Stromal cell of bone marrow (primary cell): Measurements from ENCODE around the gene ASB4.
A peak's percentile ranks its signal among the peaks of the same experiment; 100 is the strongest.
"Not testable (repeated sequence)": the region's sequence is repeated elsewhere in the genome, so short reads cannot be mapped to it uniquely, and the experiment has no call there.

Experiments used
- DNase-seq: peaks from one replicate; pipeline ENCODE4 v3.0.0-alpha.2; 2012; ENCODE audit warnings: low read depth

The ASB4 gene

GRCh38 chr7:95478272-95479037 is 7.3 kb upstream of the ASB4 start:
- DNase-seq = peak; percentile 21

GRCh38 chr7:95479992-95480624 is 5.6 kb upstream of the ASB4 start:
- no peak for DNase-seq

GRCh38 chr7:95481271-95482165 is 4.2 kb upstream of the ASB4 start:
- DNase-seq = no peak

- DNase-seq = no peak
Measured at GRCh38 chr7:95482424-95482823, 3.3 kb upstream of the ASB4 start.

- no peak for DNase-seq
Measured at GRCh38 chr7:95490231-95490762, 4.6 kb downstream of the ASB4 start.

GRCh38 chr7:95491201-95491600 is 5.5 kb downstream of the ASB4 start:
- DNase-seq = no peak

- DNase-seq = no peak
Measured at GRCh38 chr7:95491634-95492314, 6.0 kb downstream of the ASB4 start.

GRCh38 chr7:95493247-95493646 is 7.5 kb downstream of the ASB4 start:
- no peak for DNase-seq

GRCh38 chr7:95493844-95494243 is 8.1 kb downstream of the ASB4 start:
- no peak for DNase-seq

- DNase-seq = no peak
Measured at GRCh38 chr7:95501261-95501832, 15.6 kb downstream of the ASB4 start.

- no peak for DNase-seq
Measured at GRCh38 chr7:95502403-95502802, 16.7 kb downstream of the ASB4 start.

- no peak for DNase-seq
Measured at GRCh38 chr7:95503271-95504131, 17.8 kb downstream of the ASB4 start.

GRCh38 chr7:95504132-95504588 is 18.4 kb downstream of the ASB4 start:
- not testable (repeated sequence) for DNase-seq

- no peak for DNase-seq
Measured at GRCh38 chr7:95508780-95509179, 23.0 kb downstream of the ASB4 start.

- DNase-seq = peak; percentile 31
Measured at GRCh38 chr7:95509199-95509598, 23.5 kb downstream of the ASB4 start.

GRCh38 chr7:95511716-95512260 is 26.0 kb downstream of the ASB4 start:
- peak; percentile 58 for DNase-seq

- DNase-seq = no peak
Measured at GRCh38 chr7:95517458-95517857, 31.7 kb downstream of the ASB4 start.

- no peak for DNase-seq
Measured at GRCh38 chr7:95517870-95518269, 32.1 kb downstream of the ASB4 start.

- no peak for DNase-seq
Measured at GRCh38 chr7:95520136-95520535, 34.4 kb downstream of the ASB4 start.

GRCh38 chr7:95525503-95525902 is 39.8 kb downstream of the ASB4 start:
- DNase-seq = no peak
